ENCODE results near the gene TNFRSF17. TPM values are rescaled to one million over a fixed set of nuclear protein-coding genes. Genes with fewer than 3 reads are reported as not detected.
"Not testable (repeated sequence)": the region's sequence is repeated elsewhere in the genome, so short reads cannot be mapped to it uniquely, and the experiment has no call there.

The TNFRSF17 gene
- total RNA-seq, 1 donor from 2014 or later: not detected

DNA sequence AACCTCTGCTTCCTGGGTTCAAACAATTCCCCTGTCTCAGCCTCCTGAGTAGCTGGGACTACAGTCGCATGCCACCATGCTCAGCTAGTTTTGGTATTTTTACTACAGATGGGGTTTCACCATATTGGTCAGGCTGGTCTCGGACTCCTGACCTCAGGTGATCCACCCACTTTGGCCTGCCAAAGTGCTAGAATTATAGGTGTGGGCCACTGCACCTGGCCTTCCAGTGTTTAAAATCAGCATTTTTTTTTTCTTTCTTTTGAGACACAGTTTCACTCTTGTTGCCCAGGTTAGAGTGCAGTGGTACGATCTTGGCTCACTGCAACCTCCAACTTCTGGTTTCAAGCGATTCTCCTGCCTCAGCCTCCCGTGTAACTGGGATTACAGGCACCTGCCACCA lies 5.3 kb downstream of the TNFRSF17 start:
- not testable (repeated sequence) for DNase-seq (ENCODE audit: low read depth)

DNA sequence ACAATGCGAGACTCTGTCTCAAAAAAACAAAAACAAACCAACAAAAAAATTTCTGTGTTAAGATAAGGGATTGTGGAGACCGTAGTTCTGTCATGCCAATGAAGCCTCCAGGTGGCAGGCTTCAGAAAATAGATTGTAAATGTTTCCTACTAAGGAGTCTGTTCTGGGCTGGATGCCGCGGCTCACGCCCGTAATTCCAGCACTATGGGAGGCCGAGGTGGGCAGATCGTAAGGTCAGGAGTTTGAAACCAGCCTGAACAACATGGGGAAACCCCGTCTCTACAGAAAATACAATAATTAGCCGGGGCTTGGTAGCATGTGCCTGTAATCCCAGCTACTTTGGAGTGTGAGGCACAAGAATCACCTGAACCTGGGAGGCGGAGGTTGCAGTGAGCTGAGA lies 7.1 kb downstream of the TNFRSF17 start:
- peak; percentile 43 for DNase-seq (ENCODE audit: low read depth)

DNA sequence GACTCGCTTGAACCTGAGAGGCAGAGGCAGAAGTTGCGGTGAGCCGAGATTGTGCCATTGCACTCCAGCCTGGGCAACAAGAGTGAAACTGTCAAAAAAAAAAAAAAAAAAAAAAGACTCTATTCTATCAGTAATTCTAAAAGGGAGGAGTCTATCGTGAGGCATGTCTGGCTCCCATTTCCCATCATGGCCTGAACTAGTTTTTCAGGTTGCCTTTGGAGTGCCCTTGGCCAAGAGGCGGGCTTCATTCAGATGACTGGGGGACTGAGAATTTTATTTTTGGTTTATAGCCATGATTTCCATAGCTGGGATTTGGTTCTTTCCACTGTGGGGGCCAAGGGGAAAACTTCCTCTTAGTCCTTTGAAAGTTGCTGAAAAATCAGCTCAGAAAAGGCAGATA lies 8.1 kb downstream of the TNFRSF17 start:
- DNase-seq (ENCODE audit: low read depth): no peak

DNA sequence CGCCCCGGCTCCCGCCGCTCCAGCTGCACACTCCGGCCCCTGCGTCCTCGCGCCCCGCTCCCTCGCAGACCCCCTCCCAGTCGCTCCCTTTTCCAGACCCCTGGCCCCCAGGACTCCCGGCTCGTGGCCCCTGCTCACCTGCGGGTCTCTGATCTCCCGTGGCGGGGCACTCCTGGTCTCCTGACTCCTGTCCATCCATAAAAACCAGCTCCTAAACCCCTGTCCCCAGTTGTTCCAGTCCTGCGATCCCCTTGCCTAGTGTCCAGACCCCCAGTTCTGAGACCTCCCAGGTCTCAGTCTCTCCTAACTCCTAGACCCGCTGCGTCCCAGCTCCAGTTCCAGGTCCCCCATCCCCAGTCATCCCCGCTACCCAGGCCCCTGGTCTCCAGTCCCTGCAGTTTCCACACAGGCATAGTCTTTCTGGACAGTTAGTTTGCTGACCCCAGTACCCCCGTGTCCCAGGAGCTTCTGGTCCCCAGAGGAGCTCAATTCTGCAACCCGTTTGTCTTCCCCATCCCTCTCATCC lies 11.9 kb downstream of the TNFRSF17 start:
- no peak for DNase-seq (ENCODE audit: low read depth)

DNA sequence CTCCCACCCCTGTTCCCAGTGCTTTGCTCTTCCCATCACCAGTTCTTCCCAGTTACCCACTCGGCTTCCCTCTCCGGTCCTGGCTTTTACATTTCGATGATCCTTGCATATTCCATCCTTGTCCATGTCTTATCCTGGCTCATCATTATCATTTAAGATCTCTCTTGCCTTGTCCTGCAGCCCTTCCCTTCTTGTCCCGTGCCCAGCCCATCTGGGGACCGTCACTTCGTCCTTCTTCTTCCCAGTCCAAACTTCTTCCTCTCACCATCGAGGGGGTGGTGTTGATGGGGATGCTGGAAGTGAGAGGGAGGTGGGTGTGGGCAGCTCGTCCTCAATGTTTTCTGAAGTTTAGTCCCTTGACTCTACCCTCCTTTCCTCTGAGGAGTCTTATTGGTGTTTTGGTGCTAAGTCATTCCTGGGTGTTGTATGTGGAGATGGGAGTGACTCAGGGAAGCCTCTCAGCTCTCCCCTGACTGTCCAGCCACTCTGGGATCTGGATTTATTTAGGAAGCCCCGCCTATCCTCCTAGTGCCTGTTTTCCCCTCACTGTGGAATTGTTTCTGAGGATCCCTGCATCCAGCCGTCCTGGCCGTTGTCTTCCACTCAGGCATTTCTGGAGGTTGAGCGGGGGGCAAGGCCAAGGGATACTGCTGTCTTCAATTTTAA lies 12.5 kb downstream of the TNFRSF17 start:
- DNase-seq (ENCODE audit: low read depth): peak; percentile 69

DNA sequence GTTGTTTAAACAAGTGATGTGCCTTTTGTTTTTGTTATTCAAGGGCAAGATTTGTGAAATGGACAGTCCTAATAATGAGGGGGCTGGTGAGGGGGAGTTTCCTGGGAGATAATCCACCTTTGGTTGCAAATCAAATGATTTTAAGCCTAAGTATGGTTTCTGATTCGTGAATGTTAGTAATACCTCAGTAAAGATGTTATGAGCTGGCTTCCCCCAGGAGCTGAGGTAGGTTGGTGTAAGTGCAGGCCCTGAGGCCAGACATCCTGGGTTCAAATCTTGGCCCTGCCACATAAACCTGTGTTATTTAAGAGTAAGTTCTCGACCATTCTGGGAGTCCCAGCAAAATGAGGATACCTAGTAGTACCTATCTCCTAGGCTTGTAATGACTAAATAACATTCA lies 13.1 kb downstream of the TNFRSF17 start:
- no peak for DNase-seq (ENCODE audit: low read depth)

DNA sequence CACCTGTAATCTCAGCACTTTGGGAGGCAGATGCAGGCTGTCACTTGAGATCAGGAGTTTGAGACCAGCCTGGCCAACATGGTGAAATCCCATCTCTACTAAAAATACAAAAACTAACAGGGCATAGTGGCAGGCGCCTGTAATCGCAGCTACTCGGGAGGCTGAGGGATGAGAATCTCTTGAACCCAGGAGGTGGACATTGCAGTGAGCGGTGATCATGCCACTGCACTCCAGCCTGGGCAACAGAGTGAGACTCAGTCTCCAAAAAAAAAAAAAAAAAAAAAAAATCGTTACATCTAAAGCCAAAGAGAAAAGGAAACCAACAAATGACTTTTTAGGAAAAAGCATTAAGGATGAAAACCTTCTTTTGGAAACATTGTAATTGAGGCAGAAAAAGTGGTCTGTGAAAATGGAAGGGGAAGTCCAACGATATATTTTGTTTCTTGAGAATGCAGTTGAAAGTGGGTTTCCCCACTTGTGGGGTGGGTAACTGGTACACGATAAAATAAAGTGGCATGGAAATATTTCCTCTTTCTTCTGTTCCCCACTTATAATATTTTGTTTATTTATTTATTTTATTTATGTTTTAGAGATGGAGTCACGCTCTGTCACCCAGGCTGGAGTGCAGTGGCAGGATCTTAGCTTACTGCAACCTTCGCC lies 14.1 kb downstream of the TNFRSF17 start:
- no peak for DNase-seq (ENCODE audit: low read depth)

DNA sequence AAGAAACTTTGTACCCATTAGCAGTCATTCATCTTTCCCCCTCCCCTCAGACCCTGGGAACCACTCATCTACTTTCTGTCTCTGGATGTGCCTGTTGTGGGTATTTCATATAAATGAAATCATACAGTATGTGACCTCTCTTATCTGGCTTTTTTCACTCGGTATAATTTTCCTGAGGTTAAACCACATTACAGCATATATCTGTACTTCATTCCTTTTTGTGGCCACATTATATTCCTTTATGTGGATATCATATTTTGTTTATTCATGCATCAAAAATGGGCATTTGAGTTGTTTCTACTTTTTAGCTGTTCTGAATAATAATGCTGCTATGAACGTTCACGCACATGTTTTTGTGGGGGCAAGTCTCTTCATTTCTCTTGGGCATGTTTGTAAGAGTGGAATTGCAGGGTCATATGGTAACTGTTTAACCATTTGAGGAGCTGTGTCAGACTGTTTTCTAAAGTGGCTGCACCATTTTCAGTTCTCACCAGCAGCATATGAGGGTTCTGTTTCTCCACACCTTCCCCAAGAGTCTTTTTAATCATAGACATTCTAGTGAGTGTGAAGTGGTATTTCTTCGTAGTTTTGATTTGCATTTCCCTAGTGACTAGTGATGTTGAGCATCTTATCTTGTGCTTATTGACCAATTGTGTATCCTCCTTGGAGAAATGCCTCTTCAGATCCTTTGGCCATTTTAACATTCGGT lies 15.3 kb downstream of the TNFRSF17 start:
- DNase-seq (ENCODE audit: low read depth): no peak

DNA sequence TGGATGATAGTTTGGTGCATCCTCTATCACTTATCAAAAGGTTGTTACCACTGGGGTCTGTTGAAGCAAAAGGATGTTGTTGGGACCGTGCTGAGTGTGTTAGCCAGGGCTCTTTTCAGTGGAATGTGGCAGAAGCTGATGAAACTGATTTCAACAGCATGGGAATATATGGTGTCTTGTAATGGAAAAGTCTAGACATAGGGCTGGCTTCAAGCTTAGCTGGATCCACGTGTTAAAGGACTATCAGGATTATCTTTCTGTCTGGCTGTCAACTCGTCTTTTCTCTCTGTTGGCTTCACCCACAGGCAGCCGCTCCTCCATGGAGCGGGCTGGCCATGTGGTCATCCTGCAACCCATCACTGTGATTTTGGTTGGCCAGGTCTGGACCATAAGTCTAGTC lies 20.2 kb downstream of the TNFRSF17 start:
- DNase-seq (ENCODE audit: low read depth): no peak

DNA sequence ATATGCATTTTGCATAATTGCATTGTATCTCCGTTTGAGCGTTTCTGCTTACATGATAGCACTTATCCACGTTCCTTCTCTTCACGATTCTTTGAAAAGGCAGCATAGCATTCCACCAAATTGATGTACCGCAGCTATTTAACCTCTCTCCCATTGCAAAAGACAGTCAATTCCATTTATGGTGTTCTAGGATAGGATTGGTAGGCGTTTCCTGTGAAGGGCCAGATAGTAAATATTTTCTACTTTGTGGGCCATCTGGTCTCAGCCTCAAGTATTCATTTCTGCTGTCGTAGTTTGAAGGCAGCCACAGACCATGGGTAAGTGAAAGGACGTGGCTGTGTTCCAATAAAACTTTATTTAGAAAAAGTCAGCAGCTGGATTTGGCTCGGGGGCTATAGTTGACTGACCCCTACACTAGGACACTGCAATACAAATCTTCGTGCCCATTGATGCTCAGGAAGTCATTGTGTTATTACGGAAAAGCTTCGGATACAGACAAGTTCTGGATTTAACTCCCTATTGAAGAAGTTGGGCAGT lies 21.6 kb downstream of the TNFRSF17 start:
- DNase-seq (ENCODE audit: low read depth): peak; percentile 65

DNA sequence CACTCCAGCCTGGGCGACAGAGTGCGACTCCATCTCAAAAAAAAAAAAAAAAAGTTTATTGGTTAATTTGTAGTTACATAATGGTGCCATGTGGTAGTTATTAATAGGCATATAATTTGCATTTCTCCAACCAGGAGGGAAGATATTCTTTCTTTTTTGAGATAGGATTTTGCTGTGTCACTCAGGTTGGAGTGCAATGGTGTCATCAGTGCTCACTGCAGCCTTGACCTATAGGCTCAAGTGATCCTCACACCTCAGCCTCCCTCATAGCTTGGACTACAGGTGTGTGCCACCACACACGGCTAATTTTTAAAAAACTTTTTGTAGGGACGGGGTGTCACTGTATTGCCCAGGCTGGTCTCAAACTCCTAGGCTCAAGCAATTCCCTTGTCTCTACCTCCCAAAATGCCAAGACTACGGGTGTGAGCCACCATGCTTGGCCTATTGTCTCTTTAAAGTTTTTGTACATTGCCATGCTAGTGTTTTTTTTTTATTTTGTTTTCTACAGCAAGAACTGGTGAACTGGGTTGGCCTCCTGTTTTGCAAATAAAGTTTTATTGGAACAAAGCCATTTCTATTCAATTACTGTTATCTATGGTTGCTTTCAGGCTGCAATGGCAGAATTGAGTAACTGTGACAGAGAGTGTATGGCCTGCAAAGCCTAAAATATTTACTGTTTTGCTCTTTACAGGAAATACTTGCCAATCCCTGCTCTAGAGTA lies 23.4 kb downstream of the TNFRSF17 start:
- DNase-seq (ENCODE audit: low read depth): no peak

DNA sequence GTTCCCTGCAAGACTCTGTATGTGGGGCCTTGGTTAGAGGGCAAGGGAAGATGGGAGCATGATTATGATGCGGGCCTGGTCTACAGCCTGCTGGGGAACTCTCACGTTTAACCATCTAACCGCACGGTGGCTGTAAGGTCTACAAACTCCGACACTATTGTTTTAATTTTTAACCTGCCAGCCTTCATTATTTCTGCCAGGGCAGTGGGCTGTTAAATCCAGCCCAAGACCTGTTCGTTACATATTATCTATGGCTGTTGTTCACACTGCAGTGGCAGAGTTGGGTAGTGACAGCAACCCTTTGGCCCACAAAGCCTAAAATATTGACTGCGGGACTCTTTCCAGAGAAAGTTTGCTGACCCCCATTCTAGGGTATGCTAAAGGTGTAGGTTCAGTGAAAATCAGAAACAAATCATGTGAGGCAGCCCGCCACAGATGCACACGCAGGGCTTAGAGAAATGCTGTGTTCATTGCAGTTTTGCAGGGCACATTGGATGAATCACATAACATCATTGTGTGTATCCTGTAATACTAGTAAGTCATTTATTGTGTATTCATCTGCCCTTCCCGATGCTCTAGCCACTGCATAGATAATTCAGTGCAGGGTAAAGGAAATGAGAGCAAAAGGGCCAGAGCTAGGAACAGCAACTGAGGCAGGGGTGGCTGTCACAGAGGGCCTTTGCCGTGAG lies 25.8 kb downstream of the TNFRSF17 start:
- DNase-seq (ENCODE audit: low read depth): peak; percentile 94

DNA sequence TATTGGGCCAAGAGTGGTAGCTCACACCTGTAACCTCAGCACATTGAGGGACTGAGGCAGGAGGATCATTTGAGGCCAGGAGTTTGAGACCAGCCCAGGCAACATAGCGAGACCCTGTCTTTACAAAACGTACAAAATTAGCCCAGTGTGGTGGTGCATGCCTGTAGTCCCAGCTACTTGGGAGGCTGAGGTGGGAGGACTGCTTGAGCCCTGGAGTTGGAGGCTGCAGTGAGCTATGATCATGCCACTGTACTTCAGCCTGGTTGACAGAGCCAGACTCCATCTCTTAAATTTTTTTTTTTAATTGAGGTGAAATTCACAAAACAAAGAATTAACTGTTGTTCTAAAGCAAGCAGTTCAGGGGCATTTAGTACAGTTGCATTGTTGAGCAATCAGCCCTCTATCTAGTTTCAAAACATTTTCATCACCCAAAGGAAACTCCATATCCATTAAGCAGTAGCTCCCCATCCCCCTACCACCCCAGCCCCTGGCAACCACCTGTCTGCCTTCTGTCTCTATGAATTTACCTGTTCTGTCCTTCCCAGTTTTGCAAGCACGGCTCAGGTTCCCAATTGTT lies 27.1 kb downstream of the TNFRSF17 start:
- peak; percentile 68 for DNase-seq (ENCODE audit: low read depth)

DNA sequence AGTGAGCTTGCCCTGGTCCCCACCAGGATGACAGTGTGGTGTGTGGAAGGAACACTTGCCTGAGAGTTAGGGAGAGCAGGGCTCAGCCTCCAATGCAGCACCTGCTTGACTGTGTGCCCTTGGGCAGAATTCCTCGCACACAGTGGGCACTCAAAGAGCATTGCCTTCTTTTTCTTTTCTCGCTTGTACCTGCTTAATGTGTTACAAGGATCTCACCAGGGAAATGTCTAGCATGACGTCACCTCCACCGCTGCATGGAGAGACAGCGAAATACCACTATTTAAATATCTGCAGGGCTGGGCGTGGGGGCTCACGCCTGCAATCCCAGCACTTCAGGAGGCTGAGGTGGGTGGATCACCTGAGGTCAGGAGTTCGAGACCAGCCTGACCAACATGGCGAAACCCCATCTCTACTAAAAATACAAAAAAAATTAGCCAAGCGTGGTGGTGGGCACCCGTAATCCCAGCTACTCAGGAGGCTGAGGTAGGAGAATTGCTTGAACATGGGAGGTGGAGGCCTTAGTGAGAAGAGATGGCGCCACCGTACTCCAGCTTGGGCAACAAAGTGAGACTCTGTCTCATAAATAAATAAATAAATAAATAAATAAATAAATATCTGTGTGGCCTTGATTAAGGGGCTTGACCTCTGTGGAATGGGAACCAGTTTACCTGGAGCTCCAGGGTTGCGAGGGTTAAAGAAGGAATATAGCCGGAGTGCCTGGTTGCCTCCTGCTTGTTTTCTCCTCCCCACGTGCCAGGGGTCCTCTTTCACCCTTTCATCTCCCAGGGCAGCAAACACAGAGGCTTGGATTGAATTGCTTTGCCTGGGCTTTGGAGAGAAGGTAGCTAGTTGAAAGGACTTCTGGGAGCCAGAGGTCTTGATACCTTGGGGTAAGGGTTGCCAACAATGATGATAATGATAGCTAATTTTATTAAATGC lies 27.8 kb downstream of the TNFRSF17 start:
- peak; percentile 85 for DNase-seq (ENCODE audit: low read depth)

DNA sequence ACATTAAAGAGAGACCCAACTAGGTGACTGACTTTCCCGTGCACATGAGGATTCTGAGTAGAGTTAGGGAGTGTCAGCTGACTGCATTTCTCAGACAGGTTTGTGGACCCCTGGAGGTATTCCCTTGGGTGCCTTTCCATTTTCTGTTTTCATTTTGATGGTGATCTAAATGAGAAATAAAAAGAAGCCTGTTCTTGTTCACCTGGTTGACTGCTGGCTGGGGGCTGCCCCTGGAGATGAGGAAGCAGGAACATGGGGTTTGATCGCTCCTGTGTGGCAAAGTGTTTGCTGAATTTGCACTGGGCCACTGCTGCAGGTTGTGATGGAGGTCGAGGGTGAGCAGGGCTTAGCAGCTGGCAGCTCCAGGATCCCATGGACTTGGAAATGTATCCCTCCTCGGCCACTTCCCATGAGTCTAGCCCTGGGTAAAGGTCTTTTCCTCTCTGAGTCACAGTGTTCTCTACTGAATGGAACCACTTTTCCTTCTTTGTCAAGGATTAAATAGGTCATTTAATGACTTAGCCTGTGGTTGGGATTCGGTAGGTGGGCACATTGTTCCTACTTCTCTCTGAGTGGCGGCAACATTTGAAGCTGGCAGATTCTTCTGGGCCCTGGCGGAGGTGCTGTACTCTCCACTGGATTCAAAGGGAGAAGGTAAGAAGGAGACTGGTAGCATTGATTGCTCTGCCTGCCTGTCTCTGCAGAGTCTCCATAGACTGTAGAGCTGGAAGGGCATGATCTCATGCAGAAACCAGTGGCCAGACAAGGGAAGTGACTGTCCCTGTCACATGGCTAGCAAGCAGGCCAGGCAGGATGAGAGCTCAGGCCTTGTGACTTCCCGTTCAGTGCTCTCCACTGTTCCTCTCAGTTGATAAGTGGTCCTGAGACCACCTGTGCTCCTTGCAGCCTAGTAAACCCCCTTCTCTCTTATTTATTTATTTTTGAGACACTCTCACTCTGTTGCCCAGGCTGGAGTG lies 29.4 kb downstream of the TNFRSF17 start:
- peak; percentile 90 for DNase-seq (ENCODE audit: low read depth)

DNA sequence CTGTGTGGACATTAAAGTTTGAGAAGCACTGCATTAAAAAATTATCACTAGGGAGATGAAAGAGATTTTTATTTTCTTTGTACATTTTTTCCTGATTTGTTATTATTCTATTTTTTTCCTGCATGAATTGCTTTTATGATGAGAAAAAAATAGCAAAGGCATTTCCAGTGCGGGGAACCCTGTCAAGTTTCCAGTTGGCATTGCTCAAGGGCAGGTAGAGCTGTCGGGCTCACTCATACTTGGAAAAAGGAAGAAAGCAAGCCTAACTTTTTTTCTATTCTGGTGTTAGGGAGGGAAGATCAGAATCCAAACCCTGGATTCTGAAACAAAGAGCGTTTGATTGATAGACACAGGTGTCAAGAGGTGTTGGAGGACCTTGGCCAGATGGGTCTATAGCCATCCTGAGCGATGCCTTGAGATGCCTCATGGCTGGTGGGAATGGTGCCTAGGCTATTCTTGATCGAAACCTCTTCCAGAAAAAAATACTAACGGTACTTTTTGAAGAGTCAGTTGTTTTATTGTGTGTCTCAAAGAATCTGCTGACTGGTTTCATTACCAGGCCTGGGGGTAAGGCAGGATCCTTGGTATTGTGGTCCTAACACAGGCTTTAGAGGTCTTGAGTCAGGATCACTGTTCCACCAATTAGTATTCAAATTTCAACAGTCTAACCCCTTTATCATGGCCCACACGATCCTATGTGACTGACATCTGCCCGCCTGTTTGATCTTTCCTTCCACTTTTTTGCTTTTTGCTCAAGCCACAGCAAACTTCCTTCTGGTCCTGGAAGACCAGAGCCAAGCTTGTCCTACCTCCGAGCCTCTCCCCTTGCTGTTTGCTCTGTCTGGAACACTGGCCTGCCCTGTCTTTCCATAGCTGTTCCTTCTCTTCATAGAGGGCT lies 31.7 kb downstream of the TNFRSF17 start:
- no peak for DNase-seq (ENCODE audit: low read depth)

DNA sequence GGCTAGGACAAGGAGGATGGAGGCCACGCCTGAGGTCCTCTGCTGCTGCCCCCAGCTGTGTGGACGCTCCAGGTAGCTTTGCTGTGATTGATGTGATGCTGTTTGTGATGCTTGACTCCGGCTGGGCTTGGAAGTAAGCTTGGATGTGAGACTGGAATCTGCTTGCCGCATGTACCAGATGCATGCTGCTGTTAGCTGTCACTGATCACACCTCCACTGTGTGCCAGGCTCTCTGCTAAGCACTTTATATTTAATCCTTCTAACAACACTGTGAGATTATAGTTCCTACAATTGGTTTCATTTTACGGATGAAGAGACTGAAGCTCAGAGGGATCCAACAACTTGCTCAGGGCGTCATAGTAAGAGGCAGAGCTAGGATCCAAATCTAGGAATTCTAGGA lies 35.0 kb downstream of the TNFRSF17 start:
- no peak for DNase-seq (ENCODE audit: low read depth)

Data from renal cortical epithelial cell (primary cell).